DOHH2 (cell line): ENCODE measurements around the gene NPBWR2.

ENCODE experiments used
- H3F3A ChIP-seq: fragments of 200-600 bp; sonication (generic), shearing (Covaris generic); 2 replicates; pipeline ENCODE4 v1.6.0; 2016; ENCODE audit warnings: antibody characterized with exemption, mild to moderate bottlenecking; ENCODE audit not compliant: control insufficient read depth, insufficient read depth
- H3K27ac ChIP-seq: fragments of 200-600 bp; sonication (generic); 2 replicates; pipeline ENCODE4 v1.5.1; 2014; ENCODE audit warnings: low read depth, mild to moderate bottlenecking, low read length, moderate library complexity
- H3K27me3 ChIP-seq: fragments of 200-600 bp; sonication (generic); 2 replicates; pipeline ENCODE4 v1.6.1; 2014; ENCODE audit warnings: mild to moderate bottlenecking, low read length, mixed read lengths; ENCODE audit not compliant: control insufficient read depth
- H3K36me3 ChIP-seq: fragments of 200-600 bp; sonication (generic); 2 replicates; pipeline ENCODE4 v1.6.1; 2014; ENCODE audit warnings: mild to moderate bottlenecking, low read length, moderate library complexity, mixed read lengths; ENCODE audit not compliant: control insufficient read depth
- H3K4me1 ChIP-seq: fragments of 200-600 bp; sonication (generic); 2 replicates; pipeline ENCODE4 v1.6.1; 2014; ENCODE audit warnings: mild to moderate bottlenecking, low read length, mixed read lengths; ENCODE audit not compliant: control insufficient read depth
- H3K4me2 ChIP-seq: fragments of 200-600 bp; sonication (generic); 2 replicates; pipeline ENCODE4 v1.6.0; 2014; ENCODE audit warnings: mild to moderate bottlenecking, low read length, moderate library complexity
- H3K4me3 ChIP-seq: fragments of 200-600 bp; sonication (generic); 2 replicates; pipeline ENCODE4 v1.5.1; 2014; ENCODE audit warnings: mild to moderate bottlenecking, low read length, mixed read lengths
- H3K79me2 ChIP-seq: fragments of 200-600 bp; sonication (generic); 2 replicates; pipeline ENCODE4 v1.6.1; 2014; ENCODE audit warnings: mild to moderate bottlenecking, low read length, mixed read lengths; ENCODE audit not compliant: control insufficient read depth
- H3K9me2 ChIP-seq: fragments of 200-600 bp; sonication (generic); replicated peaks from 2 replicates; pipeline ENCODE4 v1.6.1; 2014; ENCODE audit warnings: mild to moderate bottlenecking, low read length, mixed read lengths; ENCODE audit not compliant: control insufficient read depth
- H3K9me3 ChIP-seq: fragments of 200-600 bp; sonication (generic); 2 replicates; pipeline ENCODE4 v1.6.1; 2014; ENCODE audit warnings: antibody characterized with exemption, low read length, mixed read lengths; ENCODE audit not compliant: control insufficient read depth, insufficient read depth
- H4K20me1 ChIP-seq: fragments of 200-600 bp; sonication (generic); 2 replicates; pipeline ENCODE4 v1.6.0; 2014; ENCODE audit warnings: low read depth, mild to moderate bottlenecking, antibody characterized with exemption, low read length, moderate library complexity; ENCODE audit not compliant: control insufficient read depth, insufficient read depth
- CTCF ChIP-seq: fragments of 200-600 bp; sonication (generic); IDR thresholded peaks from one replicate; pipeline ENCODE4 v1.5.1; 2014; ENCODE audit warnings: antibody characterized with exemption, mild to moderate bottlenecking, low read depth, low read length; ENCODE audit not compliant: poor library complexity, severe bottlenecking
- EZH2phosphoT487 ChIP-seq: fragments of 200-600 bp; sonication (generic); IDR thresholded peaks from 2 replicates; pipeline ENCODE4 v1.6.1; 2017; ENCODE audit warnings: borderline replicate concordance, mild to moderate bottlenecking, antibody characterized with exemption, low read length, moderate library complexity, mixed read lengths

NPBWR2 gene

GRCh38 chr20:64056639-64056888, 50.8 kb downstream of the NPBWR2 start:
- no peak overlapping the region for H3K4me2 ChIP-seq
- no peaks in the 10 kb centered on the region for H3K79me2 ChIP-seq
- no peaks in the 10 kb centered on the region for H3K9me2 ChIP-seq
- no peaks in the 10 kb centered on the region for H3K36me3 ChIP-seq
- H3K27me3 ChIP-seq, result peaks cover 36% of the 10 kb centered on the region
- no peaks in the 10 kb centered on the region for H3K9me3 ChIP-seq
- no peaks in the 10 kb centered on the region for H3F3A ChIP-seq
- no peak for TF ChIP-seq CTCF
- no peak for TF ChIP-seq EZH2phosphoT487
- H4K20me1 ChIP-seq, result no peaks in the 10 kb centered on the region
- H3K4me1 ChIP-seq, result peaks cover 17% of the 10 kb centered on the region
- no peak overlapping the region for H3K27ac ChIP-seq
- H3K4me3 ChIP-seq, result no peak overlapping the region

DNA sequence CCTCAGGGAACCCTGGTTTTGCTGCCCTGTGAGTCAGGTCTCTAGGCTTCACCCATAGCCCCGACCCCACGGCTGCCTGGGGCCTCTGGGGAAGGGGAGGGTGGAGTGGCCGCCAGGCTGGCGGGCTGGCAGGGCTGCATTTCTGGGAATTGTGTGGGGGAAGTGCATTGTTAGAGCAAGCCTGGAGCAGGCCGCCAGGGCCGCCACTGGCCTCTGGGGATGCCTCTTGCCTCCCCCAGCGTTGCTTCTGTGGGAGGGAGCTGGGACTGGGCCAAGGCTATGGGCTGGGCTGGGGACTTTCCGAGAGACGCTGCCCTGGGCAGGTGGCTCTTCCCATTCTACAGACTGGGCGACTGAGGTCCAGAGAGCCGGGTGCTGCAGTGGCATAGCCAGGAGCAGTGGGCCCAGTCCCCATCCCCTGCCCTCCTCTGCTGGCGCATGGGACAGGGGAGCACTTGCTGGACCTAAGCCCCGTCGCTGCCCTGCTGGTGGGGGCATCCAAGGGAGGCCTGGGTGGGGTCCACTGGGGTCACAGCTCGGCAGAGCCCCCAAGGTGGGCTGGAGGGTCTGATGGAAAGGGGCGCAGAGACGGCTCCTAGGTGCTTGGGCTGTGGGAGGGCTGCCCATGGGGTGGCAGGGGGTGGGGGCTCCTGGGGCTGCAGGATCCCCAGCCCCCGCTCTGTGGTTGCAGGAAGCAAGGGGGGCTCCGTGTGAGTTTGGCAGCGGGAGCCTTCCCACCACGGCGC, 51.3 kb downstream of the NPBWR2 start:
- H4K20me1 ChIP-seq, result no peaks in the 10 kb centered on the region
- H3K79me2 ChIP-seq, result no peaks in the 10 kb centered on the region
- no peak overlapping the region for H3K4me2 ChIP-seq
- H3F3A ChIP-seq, result no peaks in the 10 kb centered on the region
- TF ChIP-seq CTCF (no peak), EZH2phosphoT487 (no peak)
- no peaks in the 10 kb centered on the region for H3K36me3 ChIP-seq
- H3K9me2 ChIP-seq, result no peaks in the 10 kb centered on the region
- no peak overlapping the region for H3K4me3 ChIP-seq
- no peak overlapping the region for H3K27ac ChIP-seq
- H3K27me3 ChIP-seq, result peaks cover 39% of the 10 kb centered on the region
- no peaks in the 10 kb centered on the region for H3K9me3 ChIP-seq
- H3K4me1 ChIP-seq, result peaks cover 17% of the 10 kb centered on the region

DNA sequence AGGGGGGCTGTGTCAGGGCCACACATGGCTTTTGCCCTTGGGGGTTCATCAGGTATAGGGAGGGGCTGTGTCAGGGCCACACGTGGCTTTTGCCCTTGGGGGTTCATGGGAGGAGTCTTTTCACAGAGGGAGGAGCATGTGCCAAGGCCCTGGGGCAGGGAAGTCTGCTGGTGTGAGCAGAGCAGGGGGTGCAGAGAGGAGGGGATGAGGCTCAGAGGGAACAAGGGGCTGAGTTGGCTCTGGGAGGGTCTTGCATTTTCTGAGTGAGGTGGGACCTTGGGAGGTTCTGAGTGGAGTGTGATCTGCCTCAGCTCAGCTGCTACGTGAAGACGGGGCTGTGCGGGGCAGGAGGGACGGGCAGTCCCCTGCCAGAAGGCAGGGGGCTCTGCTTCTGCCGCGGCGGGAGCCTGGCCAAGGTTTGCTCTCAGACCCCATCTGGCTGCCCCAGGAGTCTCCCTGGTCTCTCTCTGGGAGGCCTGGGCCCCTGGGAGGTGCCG, 51.9 kb downstream of the NPBWR2 start:
- no peaks in the 10 kb centered on the region for H3K79me2 ChIP-seq
- no peaks in the 10 kb centered on the region for H4K20me1 ChIP-seq
- H3K4me1 ChIP-seq, result peaks cover 17% of the 10 kb centered on the region
- no peak overlapping the region for H3K27ac ChIP-seq
- TF ChIP-seq CTCF (no peak), EZH2phosphoT487 (no peak)
- peaks cover 45% of the 10 kb centered on the region for H3K27me3 ChIP-seq
- no peak overlapping the region for H3K4me2 ChIP-seq
- no peaks in the 10 kb centered on the region for H3F3A ChIP-seq
- H3K36me3 ChIP-seq, result no peaks in the 10 kb centered on the region
- H3K9me3 ChIP-seq, result no peaks in the 10 kb centered on the region
- H3K4me3 ChIP-seq, result no peak overlapping the region
- no peaks in the 10 kb centered on the region for H3K9me2 ChIP-seq
